ENCODE data around the gene OSBPL1A.

Gene OSBPL1A

DNA sequence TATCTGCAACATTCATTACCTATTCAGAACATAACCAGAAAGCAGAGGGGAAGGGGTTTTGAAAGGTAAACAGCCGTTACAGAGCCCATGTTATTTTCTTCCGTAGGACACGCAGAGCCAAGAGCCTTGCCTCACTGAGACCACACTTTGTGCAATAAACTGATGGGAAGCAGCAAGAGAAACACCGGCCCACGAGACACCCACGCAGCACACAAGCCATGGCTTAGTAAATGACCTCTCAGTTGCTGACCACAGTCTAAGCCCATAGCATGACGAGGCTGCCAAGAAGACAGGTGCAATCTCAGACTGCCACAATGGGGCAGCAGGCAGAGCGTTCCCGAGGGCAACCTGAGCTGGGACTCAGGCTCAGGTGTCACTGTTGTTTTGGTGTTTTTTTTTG lies 199.2 kb downstream of the OSBPL1A start:
- TF ChIP-seq, protein P1, sequence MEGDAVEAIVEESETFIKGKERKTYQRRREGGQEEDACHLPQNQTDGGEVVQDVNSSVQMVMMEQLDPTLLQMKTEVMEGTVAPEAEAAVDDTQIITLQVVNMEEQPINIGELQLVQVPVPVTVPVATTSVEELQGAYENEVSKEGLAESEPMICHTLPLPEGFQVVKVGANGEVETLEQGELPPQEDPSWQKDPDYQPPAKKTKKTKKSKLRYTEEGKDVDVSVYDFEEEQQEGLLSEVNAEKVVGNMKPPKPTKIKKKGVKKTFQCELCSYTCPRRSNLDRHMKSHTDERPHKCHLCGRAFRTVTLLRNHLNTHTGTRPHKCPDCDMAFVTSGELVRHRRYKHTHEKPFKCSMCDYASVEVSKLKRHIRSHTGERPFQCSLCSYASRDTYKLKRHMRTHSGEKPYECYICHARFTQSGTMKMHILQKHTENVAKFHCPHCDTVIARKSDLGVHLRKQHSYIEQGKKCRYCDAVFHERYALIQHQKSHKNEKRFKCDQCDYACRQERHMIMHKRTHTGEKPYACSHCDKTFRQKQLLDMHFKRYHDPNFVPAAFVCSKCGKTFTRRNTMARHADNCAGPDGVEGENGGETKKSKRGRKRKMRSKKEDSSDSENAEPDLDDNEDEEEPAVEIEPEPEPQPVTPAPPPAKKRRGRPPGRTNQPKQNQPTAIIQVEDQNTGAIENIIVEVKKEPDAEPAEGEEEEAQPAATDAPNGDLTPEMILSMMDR (conservative IDR thresholded peaks at IDR 0.05): no peak
- no peak overlapping the region for H3K27ac ChIP-seq

- TF ChIP-seq, protein P1 (conservative IDR thresholded peaks at IDR 0.05): no peak
- no peak overlapping the region for H3K27ac ChIP-seq
Observed at GRCh38 chr18:24197412-24197811, 200.2 kb downstream of the OSBPL1A start.

DNA sequence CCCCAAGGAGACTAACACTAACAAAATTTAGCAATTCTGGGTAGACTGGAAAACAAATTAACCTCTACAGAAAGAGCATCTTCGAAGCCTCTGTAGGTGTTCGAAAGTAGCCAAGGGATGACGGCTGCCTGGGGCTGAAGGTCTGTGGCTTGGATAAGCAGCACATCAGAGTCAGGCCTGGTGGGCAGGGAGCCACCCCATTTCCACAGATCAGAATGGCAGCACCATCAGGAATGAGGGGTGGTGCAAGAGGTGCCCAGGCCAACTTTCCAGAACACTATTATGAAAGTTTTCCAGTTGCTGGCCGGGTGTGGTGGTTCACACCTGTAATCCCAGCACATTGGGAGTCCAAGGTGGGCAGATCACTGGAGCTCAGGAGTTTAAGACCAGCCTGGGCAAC lies 200.9 kb downstream of the OSBPL1A start:
- H3K27ac ChIP-seq: no peak overlapping the region
- TF ChIP-seq, protein P1 (conservative IDR thresholded peaks at IDR 0.05): no peak

GRCh38 chr18:24195296-24196053 lies 202.1 kb downstream of the OSBPL1A start:
- TF ChIP-seq, protein P1 (conservative IDR thresholded peaks at IDR 0.05): no peak
- no peak overlapping the region for H3K27ac ChIP-seq

DNA sequence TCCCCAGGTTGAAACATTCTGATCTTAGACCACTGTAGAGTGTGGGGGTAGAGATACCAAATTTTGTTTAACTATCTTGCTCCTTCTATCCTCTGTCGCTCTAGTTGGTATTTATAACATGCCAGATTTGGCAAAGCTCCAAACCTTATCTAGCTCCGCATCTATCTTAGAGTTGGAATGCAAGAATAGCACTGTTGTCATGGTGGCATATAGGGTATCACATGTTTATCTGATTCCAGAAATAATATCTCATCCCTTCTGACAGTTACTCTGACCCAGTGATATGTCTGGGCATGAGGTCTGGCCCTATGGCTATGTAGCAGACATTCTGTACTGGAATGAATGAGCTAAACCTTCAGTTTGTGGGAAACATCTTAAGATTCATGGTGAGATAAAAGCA lies 207.0 kb downstream of the OSBPL1A start:
- no peak overlapping the region for H3K27ac ChIP-seq
- TF ChIP-seq, protein P1 (conservative IDR thresholded peaks at IDR 0.05): no peak

- H3K27ac ChIP-seq: no peak overlapping the region
- TF ChIP-seq, protein P1 (conservative IDR thresholded peaks at IDR 0.05): no peak
Observed at GRCh38 chr18:24189664-24190346, 207.8 kb downstream of the OSBPL1A start.

- H3K27ac ChIP-seq: no peak overlapping the region
- TF ChIP-seq, protein P1 (conservative IDR thresholded peaks at IDR 0.05): no peak
Observed at GRCh38 chr18:24189007-24189528, 208.6 kb downstream of the OSBPL1A start.
